Loucy (cell line): ENCODE measurements around the gene CFAP100.

Experiments used
- EZH2phosphoT487 ChIP-seq: fragments of 200-600 bp; IDR thresholded peaks from 2 replicates; pipeline ENCODE4 v1.6.1; 2018; ENCODE audit warnings: antibody characterized with exemption, mild to moderate bottlenecking, moderate library complexity, borderline replicate concordance
- TF ChIP-seq, protein P1 (sequence below): fragments of 200-600 bp; sonication (generic); conservative IDR thresholded peaks from 2 replicates; pipeline ENCODE4 v1.5.1; 2014; ENCODE audit warnings: mild to moderate bottlenecking, antibody characterized with exemption, low read length

DNA sequence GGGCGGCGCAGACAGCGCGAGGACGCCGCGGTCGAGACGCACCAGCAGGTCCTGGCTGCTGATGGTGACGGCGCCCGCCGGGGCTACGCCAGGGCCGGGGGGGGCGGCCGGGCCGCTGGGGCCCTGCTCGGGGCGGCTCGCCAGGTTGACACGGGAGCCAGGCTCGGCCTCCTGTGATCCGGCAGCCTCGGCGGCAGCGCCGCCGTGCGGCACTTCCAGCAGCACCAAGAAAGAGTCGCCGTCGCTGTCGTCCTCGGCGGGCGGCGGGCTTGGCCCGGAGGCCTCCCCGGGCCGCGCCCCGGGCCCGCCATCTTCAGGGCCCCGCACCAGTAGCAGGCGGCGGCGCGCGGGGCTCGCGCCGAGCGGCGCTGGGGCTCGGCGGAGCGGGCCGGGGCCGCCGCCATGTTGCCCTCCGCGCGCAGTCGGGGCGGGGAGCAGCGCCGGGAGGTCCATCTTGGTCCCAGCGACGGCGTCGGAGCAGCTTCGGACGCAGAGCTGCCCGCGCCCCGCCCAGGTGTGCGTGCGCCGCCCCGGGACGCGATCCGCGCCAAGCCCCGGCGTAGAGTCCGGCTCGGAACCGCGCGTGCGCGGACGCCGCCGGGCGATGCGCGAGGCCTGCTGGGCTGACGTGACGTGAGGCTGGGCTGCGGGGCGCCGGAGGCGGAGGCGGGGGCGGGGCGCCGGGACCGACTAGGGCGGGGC lies 80.9 kb downstream of the CFAP100 start, which contains the start of gene ZXDC:
- TF ChIP-seq, protein P1, sequence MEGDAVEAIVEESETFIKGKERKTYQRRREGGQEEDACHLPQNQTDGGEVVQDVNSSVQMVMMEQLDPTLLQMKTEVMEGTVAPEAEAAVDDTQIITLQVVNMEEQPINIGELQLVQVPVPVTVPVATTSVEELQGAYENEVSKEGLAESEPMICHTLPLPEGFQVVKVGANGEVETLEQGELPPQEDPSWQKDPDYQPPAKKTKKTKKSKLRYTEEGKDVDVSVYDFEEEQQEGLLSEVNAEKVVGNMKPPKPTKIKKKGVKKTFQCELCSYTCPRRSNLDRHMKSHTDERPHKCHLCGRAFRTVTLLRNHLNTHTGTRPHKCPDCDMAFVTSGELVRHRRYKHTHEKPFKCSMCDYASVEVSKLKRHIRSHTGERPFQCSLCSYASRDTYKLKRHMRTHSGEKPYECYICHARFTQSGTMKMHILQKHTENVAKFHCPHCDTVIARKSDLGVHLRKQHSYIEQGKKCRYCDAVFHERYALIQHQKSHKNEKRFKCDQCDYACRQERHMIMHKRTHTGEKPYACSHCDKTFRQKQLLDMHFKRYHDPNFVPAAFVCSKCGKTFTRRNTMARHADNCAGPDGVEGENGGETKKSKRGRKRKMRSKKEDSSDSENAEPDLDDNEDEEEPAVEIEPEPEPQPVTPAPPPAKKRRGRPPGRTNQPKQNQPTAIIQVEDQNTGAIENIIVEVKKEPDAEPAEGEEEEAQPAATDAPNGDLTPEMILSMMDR: peak; percentile 39
- TF ChIP-seq EZH2phosphoT487: no peak
